Lower lobe of right lung (tissue), 2 donors: ENCODE data around the gene POLD3. TPM values are rescaled to one million over a fixed set of nuclear protein-coding genes. Genes with fewer than 3 reads are reported as not detected.
A peak's percentile ranks its signal among the peaks of the same experiment; 100 is the strongest.

Source experiments
- ATAC-seq, 2 donors: fragments of 200-7000 bp; cut with Tn5 transposase; one replicate each; pipeline ENCODE4 v1.9.1; 2020 to 2022; ENCODE audit warnings: mild to moderate bottlenecking in 2 of 2, moderate library complexity in 2 of 2
- DNase-seq: peaks from one replicate; pipeline ENCODE4 v3.0.0-alpha.2; 2020
- H3K27ac ChIP-seq: fragments of 200-600 bp; one replicate; pipeline ENCODE4 v1.8.0; 2022
- H3K27me3 ChIP-seq: fragments of 200-600 bp; one replicate; pipeline ENCODE4 v1.8.0; 2022; ENCODE audit warnings: low read depth
- H3K36me3 ChIP-seq: fragments of 200-600 bp; one replicate; pipeline ENCODE4 v1.8.0; 2022; ENCODE audit warnings: mild to moderate bottlenecking
- H3K4me1 ChIP-seq: fragments of 200-600 bp; one replicate; pipeline ENCODE4 v1.8.0; 2022
- H3K4me3 ChIP-seq: fragments of 200-600 bp; one replicate; pipeline ENCODE4 v1.8.0; 2022; ENCODE audit warnings: mild to moderate bottlenecking
- H3K9me3 ChIP-seq: fragments of 200-600 bp; one replicate; pipeline ENCODE4 v1.8.0; 2022
- CTCF ChIP-seq: fragments of 200-600 bp; IDR thresholded peaks from one replicate; pipeline ENCODE4 v1.8.0; 2022; ENCODE audit warnings: antibody characterized with exemption, mild to moderate bottlenecking
- intact Hi-C: fragments of 100-400 bp; cut with DNase I; formaldehyde crosslinking; loops from one replicate; pipeline ENCODE4 v1.11.0; 2022
- total RNA-seq: library from RNA; stranded (reverse); fragmentation: NEBNext Ultra II Directional; extraction: Animal tissue kit (Norgen Biotek cat#: 25700); gene quantifications from one replicate; pipeline ENCODE4 v1.2.1, GENCODE V29; 2021
- donor health status: DM: no; HTN: yes; CAD: no; lungs with severe emphysema.

Gene POLD3
- total RNA-seq, 1 donor from 2014 or later, result 18.5 TPM

DNA sequence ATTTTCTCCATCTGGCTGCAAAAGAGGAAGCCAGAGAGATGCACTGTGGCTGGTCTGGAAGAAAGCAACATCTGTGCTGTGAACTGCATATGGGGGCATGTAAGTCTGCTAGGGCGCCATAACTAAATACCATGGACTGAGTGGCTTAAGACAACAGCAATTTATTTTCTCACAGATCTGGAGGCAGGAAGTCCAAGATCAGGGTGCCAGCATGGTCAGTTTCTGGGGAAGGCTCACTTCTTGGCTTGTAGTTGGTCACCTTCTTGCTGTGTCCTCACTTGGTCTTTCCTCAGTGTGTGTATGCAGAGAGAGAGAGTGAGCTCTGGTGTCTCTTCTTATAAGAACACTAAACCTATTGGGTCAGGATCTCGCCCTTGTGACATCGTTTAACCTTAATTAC is 34.9 kb upstream of the POLD3 start:
- H3K27ac ChIP-seq, result no peak overlapping the region
- no peaks in the 10 kb centered on the region for H3K4me1 ChIP-seq
- H3K27me3 ChIP-seq, result no peaks in the 10 kb centered on the region
- no peak for TF ChIP-seq CTCF
- no peak overlapping the region for H3K4me3 ChIP-seq
- peaks cover 5% of the 10 kb centered on the region for H3K9me3 ChIP-seq
- ATAC-seq, result no peak
- no peaks in the 10 kb centered on the region for H3K36me3 ChIP-seq
- no peak for DNase-seq
- intact Hi-C loops, result no loop called here

DNA sequence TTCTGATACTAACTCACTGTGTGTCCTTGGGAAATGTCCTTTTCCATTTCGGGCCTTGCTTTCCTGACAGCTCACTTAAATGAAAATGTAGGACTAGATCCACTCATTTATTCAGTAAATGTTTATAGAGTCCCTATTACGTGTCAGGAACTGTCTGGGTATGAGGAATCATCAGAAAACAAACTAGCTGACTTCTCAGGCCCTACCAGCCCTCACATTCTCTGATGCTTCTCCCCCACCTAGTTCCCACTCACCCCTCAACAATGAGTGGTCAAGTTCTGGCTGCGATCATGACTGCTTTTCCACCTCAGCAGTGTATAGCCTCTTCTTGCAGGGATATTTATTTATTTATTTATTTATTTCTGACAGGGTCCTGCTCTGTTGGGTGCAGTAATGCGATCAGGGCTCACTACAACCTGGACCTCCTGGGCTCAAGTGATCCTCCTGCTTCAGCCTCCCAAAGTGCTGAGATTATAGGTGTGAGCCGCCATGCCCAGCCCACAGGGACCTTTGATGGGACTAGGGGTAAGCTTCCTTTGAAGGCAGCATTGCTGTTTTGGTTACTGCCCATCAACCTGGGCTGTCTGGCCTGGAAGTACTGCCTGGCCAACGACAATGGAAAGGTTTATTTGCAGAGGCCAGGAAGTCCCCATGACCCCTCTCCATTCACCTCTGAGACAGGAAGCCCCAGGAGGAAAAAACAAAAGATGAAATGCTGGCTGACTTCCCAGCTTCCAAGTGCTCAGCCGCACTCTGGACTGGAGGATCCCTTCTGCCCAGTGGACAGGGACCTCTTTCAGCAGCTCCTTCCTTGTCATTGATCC is 33.1 kb upstream of the POLD3 start:
- Histone ChIP-seq H3K36me3 (no peaks in the 10 kb centered on the region), H3K4me1 (no peaks in the 10 kb centered on the region), H3K27me3 (no peaks in the 10 kb centered on the region), H3K9me3 (peaks cover 5% of the 10 kb centered on the region), H3K4me3 (no peak overlapping the region), H3K27ac (no peak overlapping the region)
- DNase-seq (no peak), ATAC-seq (peak in 1 of 2 donors; percentile 32)
- intact Hi-C loops, result no loop called here
- TF ChIP-seq CTCF, result no peak

DNA sequence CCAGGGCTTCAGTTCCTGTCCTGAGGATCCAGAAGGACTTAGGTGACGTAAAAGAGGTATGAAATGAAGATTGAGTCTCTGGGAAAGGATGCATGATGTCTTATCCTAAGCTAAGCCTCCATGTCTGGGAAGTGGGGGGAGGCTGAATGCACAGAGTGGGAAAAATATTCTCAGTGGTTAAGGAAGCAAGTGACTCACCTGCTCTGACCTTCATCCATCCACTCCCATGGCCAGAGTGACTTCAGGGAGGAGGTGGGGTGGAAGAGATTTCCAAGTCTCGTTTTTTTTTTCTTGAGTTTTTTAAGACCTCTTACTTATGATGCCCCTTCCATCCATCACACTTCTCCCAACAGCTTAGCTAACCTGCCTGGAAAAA is 32.5 kb upstream of the POLD3 start:
- intact Hi-C loops, result no loop called here
- Histone ChIP-seq H3K9me3 (peaks cover 5% of the 10 kb centered on the region), H3K27me3 (no peaks in the 10 kb centered on the region), H3K4me3 (no peak overlapping the region), H3K4me1 (no peaks in the 10 kb centered on the region), H3K27ac (no peak overlapping the region), H3K36me3 (no peaks in the 10 kb centered on the region)
- TF ChIP-seq CTCF, result no peak
- ATAC-seq, result no peak
- DNase-seq, result no peak

DNA sequence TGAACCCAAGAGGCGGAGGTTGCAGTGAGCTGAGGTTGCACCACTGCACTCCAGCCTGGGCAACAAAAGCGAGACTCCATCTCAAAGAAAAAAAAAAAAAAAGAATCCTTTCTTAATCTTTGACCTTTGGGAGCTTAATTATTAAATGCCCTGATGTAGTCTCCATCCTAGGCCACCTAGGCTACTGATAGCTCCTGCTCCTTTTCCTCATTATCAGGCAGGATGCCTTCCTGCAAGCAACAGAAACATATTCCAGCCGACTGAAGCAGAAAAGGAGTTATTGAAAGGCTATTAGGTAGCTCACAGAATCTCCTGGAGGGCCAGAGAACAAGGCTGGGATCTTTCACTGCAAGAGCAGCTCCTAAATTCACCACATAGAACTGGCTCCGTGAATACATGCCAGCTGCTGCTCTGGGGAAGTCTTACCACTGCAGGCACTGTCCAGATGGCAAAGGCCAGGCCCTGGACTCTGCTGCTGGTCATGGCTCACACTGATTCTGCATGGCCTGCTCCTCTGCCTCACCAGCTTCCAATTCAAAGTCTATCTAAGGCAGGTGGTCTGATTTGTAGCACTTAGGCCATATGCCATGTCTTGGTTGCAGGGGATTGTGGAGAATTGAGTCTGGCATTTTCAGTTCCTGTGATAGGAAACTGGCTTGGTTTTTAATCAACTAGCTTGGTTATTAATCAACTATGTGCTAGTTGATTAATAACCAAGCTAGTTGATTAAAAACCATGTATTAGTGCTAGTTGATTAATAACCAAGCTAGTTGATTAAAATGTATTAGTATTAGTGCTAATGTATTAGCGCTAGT is 26.0 kb upstream of the POLD3 start:
- Histone ChIP-seq H3K27me3 (no peaks in the 10 kb centered on the region), H3K27ac (no peak overlapping the region), H3K36me3 (no peaks in the 10 kb centered on the region), H3K4me3 (no peak overlapping the region), H3K4me1 (no peaks in the 10 kb centered on the region), H3K9me3 (peaks cover 5% of the 10 kb centered on the region)
- DNase-seq (no peak), ATAC-seq (no peak)
- intact Hi-C loops, result no loop called here
- no peak for TF ChIP-seq CTCF

DNA sequence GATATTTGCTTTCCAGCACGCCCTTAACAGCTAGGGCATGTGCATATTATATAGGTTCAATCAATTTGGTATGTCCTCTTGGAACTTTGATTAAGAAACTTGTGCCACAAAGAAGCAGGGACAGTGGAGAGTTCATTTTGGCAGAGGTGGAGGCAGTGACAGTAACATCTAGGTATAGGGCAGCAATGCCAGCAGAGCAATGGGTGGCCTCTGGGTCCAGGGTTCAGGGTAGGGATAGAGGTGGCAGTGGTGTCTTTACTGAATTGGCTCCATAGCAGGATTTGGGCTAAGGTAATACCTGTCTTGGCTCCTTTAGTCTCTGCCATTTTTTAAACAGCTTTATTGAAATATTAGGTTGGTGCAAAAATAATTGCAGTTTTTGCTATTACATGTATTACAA is 24.4 kb upstream of the POLD3 start:
- no peak overlapping the region for H3K27ac ChIP-seq
- ATAC-seq (no peak), DNase-seq (no peak)
- H3K4me3 ChIP-seq, result no peak overlapping the region
- no peaks in the 10 kb centered on the region for H3K4me1 ChIP-seq
- H3K9me3 ChIP-seq, result no peaks in the 10 kb centered on the region
- TF ChIP-seq CTCF, result no peak
- H3K36me3 ChIP-seq, result no peaks in the 10 kb centered on the region
- no peaks in the 10 kb centered on the region for H3K27me3 ChIP-seq
- intact Hi-C loops, result no loop called here
